Measurements from ENCODE around the gene SLC39A3. TPM values are rescaled to one million over a fixed set of nuclear protein-coding genes. Genes with fewer than 3 reads are reported as not detected.

Gene SLC39A3
- total and polyA plus RNA-seq, 2 experiments from 2014 or later: 33.5 to 47.4 TPM

GRCh38 chr19:2759965-2760364 lies 20.1 kb upstream of the SLC39A3 start:
- H3K4me3 Mint-ChIP-seq: no peak overlapping the region
- no peak for ATAC-seq
- peaks cover 16% of the 10 kb centered on the region for H3K36me3 ChIP-seq (ENCODE audit: insufficient read depth)

More at GRCh38 chr19:2759965-2760364, 20.1 kb upstream of the SLC39A3 start:
- TF ChIP-seq REST (IDR thresholded peaks at IDR 0.05; ENCODE audit: unreplicated experiment) (no peak), POLR2AphosphoS5 (IDR thresholded peaks at IDR 0.05; ENCODE audit: low read depth) (no peak), ZNF114 (CRISPR knock-in tag; IDR thresholded peaks at IDR 0.05) (no peak), ZNF331 (CRISPR knock-in tag; IDR thresholded peaks at IDR 0.05; ENCODE audit: low read depth) (no peak), EZH2phosphoT487 (IDR thresholded peaks at IDR 0.05; ENCODE audit: unreplicated experiment) (no peak), JUNB (IDR thresholded peaks at IDR 0.05; ENCODE audit: unreplicated experiment) (no peak), STAT1 (IDR thresholded peaks at IDR 0.05; ENCODE audit: unreplicated experiment) (no peak)
- TF ChIP-seq, protein P1, sequence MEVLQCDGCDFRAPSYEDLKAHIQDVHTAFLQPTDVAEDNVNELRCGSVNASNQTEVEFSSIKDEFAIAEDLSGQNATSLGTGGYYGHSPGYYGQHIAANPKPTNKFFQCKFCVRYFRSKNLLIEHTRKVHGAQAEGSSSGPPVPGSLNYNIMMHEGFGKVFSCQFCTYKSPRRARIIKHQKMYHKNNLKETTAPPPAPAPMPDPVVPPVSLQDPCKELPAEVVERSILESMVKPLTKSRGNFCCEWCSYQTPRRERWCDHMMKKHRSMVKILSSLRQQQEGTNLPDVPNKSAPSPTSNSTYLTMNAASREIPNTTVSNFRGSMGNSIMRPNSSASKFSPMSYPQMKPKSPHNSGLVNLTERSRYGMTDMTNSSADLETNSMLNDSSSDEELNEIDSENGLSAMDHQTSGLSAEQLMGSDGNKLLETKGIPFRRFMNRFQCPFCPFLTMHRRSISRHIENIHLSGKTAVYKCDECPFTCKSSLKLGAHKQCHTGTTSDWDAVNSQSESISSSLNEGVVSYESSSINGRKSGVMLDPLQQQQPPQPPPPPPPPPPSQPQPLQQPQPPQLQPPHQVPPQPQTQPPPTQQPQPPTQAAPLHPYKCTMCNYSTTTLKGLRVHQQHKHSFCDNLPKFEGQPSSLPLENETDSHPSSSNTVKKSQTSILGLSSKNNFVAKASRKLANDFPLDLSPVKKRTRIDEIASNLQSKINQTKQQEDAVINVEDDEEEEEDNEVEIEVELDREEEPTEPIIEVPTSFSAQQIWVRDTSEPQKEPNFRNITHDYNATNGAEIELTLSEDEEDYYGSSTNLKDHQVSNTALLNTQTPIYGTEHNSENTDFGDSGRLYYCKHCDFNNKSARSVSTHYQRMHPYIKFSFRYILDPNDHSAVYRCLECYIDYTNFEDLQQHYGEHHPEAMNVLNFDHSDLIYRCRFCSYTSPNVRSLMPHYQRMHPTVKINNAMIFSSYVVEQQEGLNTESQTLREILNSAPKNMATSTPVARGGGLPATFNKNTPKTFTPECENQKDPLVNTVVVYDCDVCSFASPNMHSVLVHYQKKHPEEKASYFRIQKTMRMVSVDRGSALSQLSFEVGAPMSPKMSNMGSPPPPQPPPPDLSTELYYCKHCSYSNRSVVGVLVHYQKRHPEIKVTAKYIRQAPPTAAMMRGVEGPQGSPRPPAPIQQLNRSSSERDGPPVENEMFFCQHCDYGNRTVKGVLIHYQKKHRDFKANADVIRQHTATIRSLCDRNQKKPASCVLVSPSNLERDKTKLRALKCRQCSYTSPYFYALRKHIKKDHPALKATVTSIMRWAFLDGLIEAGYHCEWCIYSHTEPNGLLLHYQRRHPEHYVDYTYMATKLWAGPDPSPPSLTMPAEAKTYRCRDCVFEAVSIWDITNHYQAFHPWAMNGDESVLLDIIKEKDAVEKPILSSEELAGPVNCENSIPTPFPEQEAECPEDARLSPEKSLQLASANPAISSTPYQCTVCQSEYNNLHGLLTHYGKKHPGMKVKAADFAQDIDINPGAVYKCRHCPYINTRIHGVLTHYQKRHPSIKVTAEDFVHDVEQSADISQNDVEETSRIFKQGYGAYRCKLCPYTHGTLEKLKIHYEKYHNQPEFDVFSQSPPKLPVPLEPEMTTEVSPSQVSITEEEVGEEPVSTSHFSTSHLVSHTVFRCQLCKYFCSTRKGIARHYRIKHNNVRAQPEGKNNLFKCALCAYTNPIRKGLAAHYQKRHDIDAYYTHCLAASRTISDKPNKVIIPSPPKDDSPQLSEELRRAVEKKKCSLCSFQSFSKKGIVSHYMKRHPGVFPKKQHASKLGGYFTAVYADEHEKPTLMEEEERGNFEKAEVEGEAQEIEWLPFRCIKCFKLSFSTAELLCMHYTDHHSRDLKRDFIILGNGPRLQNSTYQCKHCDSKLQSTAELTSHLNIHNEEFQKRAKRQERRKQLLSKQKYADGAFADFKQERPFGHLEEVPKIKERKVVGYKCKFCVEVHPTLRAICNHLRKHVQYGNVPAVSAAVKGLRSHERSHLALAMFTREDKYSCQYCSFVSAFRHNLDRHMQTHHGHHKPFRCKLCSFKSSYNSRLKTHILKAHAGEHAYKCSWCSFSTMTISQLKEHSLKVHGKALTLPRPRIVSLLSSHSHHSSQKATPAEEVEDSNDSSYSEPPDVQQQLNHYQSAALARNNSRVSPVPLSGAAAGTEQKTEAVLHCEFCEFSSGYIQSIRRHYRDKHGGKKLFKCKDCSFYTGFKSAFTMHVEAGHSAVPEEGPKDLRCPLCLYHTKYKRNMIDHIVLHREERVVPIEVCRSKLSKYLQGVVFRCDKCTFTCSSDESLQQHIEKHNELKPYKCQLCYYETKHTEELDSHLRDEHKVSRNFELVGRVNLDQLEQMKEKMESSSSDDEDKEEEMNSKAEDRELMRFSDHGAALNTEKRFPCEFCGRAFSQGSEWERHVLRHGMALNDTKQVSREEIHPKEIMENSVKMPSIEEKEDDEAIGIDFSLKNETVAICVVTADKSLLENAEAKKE (CRISPR knock-in tag; IDR thresholded peaks at IDR 0.05): no peak
- Mint-ChIP-seq H3K27me3 (ENCODE audit: insufficient read depth, low read depth, poor library complexity) (peaks cover 4% of the 10 kb centered on the region), H3K9me3 (no peaks in the 10 kb centered on the region), H3K27ac (no peak overlapping the region; the same call in 1 of the 2 replicates), H3K36me3 (ENCODE audit: low read depth) (peaks cover 68% of the 10 kb centered on the region), H3K4me1 (no peaks in the 10 kb centered on the region)
- Histone ChIP-seq H3K79me2 (replicated peaks; ENCODE audit: insufficient read depth) (no peaks in the 10 kb centered on the region), H3K9me2 (ENCODE audit: insufficient read depth) (no peaks in the 10 kb centered on the region), H3F3A (replicated peaks; ENCODE audit: low read depth) (no peaks in the 10 kb centered on the region), H3K4me2 (no peak overlapping the region), H3K4me3 (no peak overlapping the region), H3K27me3 (ENCODE audit: insufficient read depth) (no peaks in the 10 kb centered on the region), H2AFZ (no peak overlapping the region), H3K4me1 (ENCODE audit: insufficient read depth) (no peaks in the 10 kb centered on the region), H3K27ac (ENCODE audit: low read depth) (no peak overlapping the region), H4K20me1 (replicated peaks; ENCODE audit: insufficient read depth) (no peaks in the 10 kb centered on the region; the same call in 1 of the 2 replicates)
- DNase-seq (ENCODE audit: low spot score): no peak

Measured in GM23338 (cell line).